Measurements from ENCODE around the gene RETREG3. TPM values are rescaled to one million over a fixed set of nuclear protein-coding genes. Genes with fewer than 3 reads are reported as not detected.
A peak's percentile ranks its signal among the peaks of the same experiment; 100 is the strongest.
"Not testable (repeated sequence)": the region's sequence is repeated elsewhere in the genome, so short reads cannot be mapped to it uniquely, and the experiment has no call there.

The RETREG3 gene
- total and polyA plus RNA-seq, 8 donors = 28.8 to 78.0 (median 41.4) TPM

DNA sequence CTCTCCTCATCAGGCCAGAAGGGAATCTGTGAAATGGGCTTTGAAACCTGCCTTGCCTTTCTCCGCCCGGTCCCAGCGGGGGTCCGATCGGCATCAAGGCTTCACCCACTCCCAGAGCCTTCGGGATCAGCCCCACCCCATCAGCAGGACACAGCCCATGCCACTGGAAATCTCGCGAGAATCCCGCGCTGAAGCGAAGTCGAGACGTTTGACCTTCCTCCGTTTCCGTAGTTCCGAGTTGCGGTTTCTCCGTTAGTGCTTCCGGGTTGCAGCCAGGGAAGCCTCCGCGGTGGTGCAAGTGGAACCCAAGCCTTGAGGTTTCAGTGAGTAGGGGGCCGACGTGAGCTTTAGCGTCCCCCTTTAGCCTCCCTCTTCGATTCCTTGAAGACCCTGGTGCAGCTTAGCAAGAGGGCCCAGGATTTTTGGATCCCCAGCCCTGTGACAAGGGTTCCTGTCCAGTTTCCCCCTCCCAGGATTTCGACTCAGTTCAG, 47.2 kb downstream of the RETREG3 start, which contains the start of gene COASY:
Gene COASY (plus strand): TSS at position 252 of the 491 bp plus-strand sequence. CDS start 475 bp downstream, outside the sequence.
- WGBS, 2 donors = 0 to 1% methylated on average over 26 of the region's 26 CpGs
- no peak for TF ChIP-seq CTCF (IDR thresholded peaks at IDR 0.05)
- no peak for FAIRE-seq
- Histone ChIP-seq H3K9me3 (no peaks in the 10 kb centered on the region), H3K4me1 (peaks cover 0 to 23% (median 8%) of the 10 kb centered on the region in 3 donors), H3K27ac (peak within 1 kb of the TSS; percentile 69 to 81 (median 76)), H3K36me3 (peaks cover 0 to 19% (median 10%) of the 10 kb centered on the region in 3 donors), H3K27me3 (no peaks in the 10 kb centered on the region), H3K4me3 (peak within 1 kb of the TSS; percentile 76 to 93 (median 86))
- DNase-seq = peak; percentile 94 to 97 (median 95)
- peak; percentile 77 to 87 (median 83) for ATAC-seq
- intact Hi-C loops (cut with DNase I) = no loop called here

DNA sequence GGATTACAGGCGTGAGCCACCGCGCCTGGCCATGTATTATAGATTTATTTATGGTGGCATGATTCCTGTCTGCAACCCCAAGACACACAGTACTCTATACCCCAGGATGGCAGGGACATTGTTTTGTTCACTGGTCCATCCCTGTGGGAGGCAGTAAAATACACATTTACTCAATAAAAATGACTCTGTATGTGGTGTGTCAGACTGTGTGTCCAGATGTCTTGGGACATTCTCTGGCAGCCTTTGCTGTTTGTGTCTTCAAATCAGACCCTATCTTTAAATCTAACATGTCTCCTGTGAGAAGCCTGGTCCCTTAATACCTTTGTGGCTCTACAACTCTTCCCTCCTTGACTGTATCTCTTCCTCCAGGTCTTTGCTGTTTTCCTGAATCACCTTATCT, 48.9 kb downstream of the RETREG3 start:
- no peak for DNase-seq
- Histone ChIP-seq H3K4me1 (peaks cover 0 to 19% (median 8%) of the 10 kb centered on the region in 3 donors), H3K27ac (no peak overlapping the region), H3K36me3 (peaks cover 0 to 9% (median 2%) of the 10 kb centered on the region in 3 donors), H3K27me3 (no peaks in the 10 kb centered on the region), H3K4me3 (no peak overlapping the region), H3K9me3 (no peaks in the 10 kb centered on the region)
- no peak for TF ChIP-seq CTCF (IDR thresholded peaks at IDR 0.05)
- WGBS, 2 donors = 81 to 88% methylated on average over 3 of the region's 3 CpGs
- no peak for ATAC-seq
- FAIRE-seq = no peak
- intact Hi-C loops (cut with DNase I) = no loop called here

DNA sequence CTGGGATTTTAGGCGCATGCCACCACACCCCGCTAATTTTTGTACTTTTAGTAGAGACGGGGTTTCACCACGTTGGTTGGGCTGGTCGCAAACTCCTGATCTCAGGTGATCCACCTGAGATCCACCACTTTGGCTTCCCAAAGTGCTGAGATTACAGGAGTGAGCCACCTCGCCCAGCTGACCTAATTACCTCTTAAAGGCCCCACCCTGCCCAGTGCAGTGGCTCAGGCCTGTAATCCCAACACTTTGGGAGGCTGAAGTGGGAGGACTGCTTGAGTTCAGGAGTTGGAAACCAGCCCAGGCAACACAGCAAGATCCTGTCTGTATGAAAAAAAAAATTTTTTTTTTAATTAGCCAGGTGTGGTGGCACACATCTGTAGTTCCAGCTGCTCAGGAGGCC, 50.1 kb downstream of the RETREG3 start:
- no peak for DNase-seq
- intact Hi-C loops (cut with DNase I) = no loop called here

GRCh38 chr17:42555961-42556617, 53.1 kb downstream of the RETREG3 start:
- H3K4me1 ChIP-seq; H3K27me3 ChIP-seq; ATAC-seq; H3K4me3 ChIP-seq; FAIRE-seq; DNase-seq; H3K36me3 ChIP-seq; H3K9me3 ChIP-seq; intact Hi-C loops (cut with DNase I): not testable (repeated sequence)
- peak overlapping the region in 1 of 4 donors; percentile 80 for H3K27ac ChIP-seq
- WGBS, 2 donors = 68 to 78% methylated on average over 5 of the region's 5 CpGs

More for the DNA sequence above, 50.1 kb downstream of the RETREG3 start:
- Histone ChIP-seq H3K4me1 (peaks cover 0 to 20% (median 8%) of the 10 kb centered on the region in 3 donors), H3K9me3 (no peaks in the 10 kb centered on the region), H3K4me3 (no peak overlapping the region), H3K27ac (no peak overlapping the region), H3K36me3 (no peaks in the 10 kb centered on the region), H3K27me3 (no peaks in the 10 kb centered on the region)
- WGBS, 2 donors = 78 to 85% methylated on average over 6 of the region's 6 CpGs
- no peak for TF ChIP-seq CTCF (IDR thresholded peaks at IDR 0.05)
- FAIRE-seq (no peak), ATAC-seq (no peak)

- FAIRE-seq (no peak), DNase-seq (no peak), ATAC-seq (peak in 2 of 4 donors; percentile 2 to 3)
- peak overlapping the region; percentile 80 to 87 (median 84) for H3K27ac ChIP-seq
- no peaks in the 10 kb centered on the region for H3K36me3 ChIP-seq
- no peaks in the 10 kb centered on the region for H3K27me3 ChIP-seq
- 25 to 27% methylated on average over 4 of the region's 4 CpGs for WGBS, 2 donors
- no peaks in the 10 kb centered on the region for H3K9me3 ChIP-seq
- peak overlapping the region; percentile 35 to 77 (median 74) for H3K4me3 ChIP-seq
- intact Hi-C loops (cut with DNase I) = no loop called here
- TF ChIP-seq CTCF (IDR thresholded peaks at IDR 0.05) = no peak
- peaks cover 0 to 6% (median 0%) of the 10 kb centered on the region in 3 donors for H3K4me1 ChIP-seq
Measured at GRCh38 chr17:42555122-42555622, 54.0 kb downstream of the RETREG3 start.
